ENCODE data around the gene BCL2L13. TPM values are rescaled to one million over a fixed set of nuclear protein-coding genes. Genes with fewer than 3 reads are reported as not detected.

BCL2L13 gene
- total RNA-seq, 1 donor from 2014 or later = 25.7 TPM

DNA sequence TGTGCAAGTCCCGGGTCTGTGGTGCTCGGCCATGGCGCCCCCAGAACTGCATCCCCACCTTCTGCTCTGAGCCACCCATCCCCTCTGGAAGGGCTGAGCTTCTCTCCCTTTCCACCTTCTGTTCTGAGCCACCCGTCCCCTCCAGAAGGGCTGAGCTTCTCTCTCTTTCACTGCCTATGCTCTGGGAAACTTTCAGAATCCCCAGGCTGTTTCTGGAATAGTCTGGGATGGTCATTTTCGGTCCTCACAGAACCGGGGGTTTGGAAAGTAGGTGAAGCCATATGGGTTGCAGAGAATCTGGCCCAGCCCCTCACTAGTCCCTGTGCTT, 139.1 kb downstream of the BCL2L13 start:
- DNase-seq (ENCODE audit: low read depth in 2 of 2) = no peak

- DNase-seq (ENCODE audit: low read depth in 2 of 2) = no peak
Measured at GRCh38 chr22:17778412-17778976, 139.9 kb downstream of the BCL2L13 start.

DNA sequence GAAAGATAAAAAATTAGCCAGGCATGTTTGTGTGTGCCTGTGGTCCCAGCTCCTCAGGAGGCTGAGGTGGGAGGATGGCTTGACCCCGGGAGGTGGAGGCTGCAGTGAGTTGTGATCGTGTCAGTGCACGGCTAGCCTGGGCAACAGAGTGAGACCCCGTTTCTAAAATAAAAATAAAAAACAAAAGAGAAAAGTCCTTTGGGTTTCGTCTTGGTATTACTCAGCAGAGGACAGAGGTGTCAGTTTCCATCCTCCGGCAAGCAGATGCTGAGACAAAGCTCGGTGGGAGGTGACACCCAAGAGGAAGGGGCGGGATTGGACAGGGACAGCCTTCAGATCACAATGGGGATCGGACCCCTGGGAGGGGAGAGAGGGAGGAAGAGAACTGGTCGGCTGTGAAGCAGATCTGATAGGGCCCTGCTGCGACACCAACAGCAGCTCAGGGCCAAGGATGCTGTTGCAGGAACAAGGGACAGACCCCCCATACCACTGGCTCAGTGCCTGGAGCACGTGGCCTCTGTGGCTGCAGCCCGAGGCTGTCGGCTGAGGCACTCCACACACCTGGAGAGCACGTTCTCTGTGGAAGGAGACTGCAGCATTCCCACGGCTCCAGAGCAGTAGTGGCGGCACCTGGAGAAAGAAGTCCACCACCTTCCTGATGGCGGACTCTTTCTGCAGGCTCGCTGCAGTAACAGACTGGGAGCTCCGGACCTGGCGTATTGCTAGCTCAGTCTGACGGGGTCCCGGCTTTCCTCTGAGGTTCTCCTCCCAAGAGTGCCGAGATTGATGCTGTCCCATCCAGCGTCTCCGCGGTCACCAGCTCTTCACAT, 140.9 kb downstream of the BCL2L13 start:
- DNase-seq (ENCODE audit: low read depth in 2 of 2) = no peak

GRCh38 chr22:17780116-17780740, 141.7 kb downstream of the BCL2L13 start:
- no peak for DNase-seq (ENCODE audit: low read depth in 2 of 2)

Other genes starting within 250 kb of the BCL2L13 start
- not detected in 2 replicates for gene SLC25A18, start 75.3 kb upstream of the BCL2L13 start, total RNA-seq
- gene ATP6V1E1, start 10.0 kb upstream of the BCL2L13 start, total RNA-seq = 112 and 140 TPM in 2 replicates
- 49.7 and 63.1 TPM in 2 replicates for gene BID, start 135.7 kb downstream of the BCL2L13 start, total RNA-seq